IPS-NIHi7 (cell line): Measurements from ENCODE around the gene TP73.

Experiments
- DNase-seq: peaks from one replicate; pipeline ENCODE4 v3.0.0; 2012; ENCODE audit warnings: mixed read lengths; ENCODE audit errors: extremely low spot score

Gene TP73

GRCh38 chr1:3651930-3652547 is at the start of gene TP73:
Gene TP73 (plus strand): TSS chr1:3652516. CDS start chr1:3682366, 29,850 bp downstream.
- peak; percentile 63 for DNase-seq

GRCh38 chr1:3603156-3603555 is 49.2 kb upstream of the TP73 start:
- no peak for DNase-seq

- no peak for DNase-seq
Measured at GRCh38 chr1:3603571-3604467, 48.5 kb upstream of the TP73 start.

- no peak for DNase-seq
Measured at GRCh38 chr1:3604468-3604974, 47.8 kb upstream of the TP73 start.

- DNase-seq = no peak
Measured at GRCh38 chr1:3604997-3605823, 47.1 kb upstream of the TP73 start.

- no peak for DNase-seq
Measured at GRCh38 chr1:3606779-3607702, 45.3 kb upstream of the TP73 start.

- no peak for DNase-seq
Measured at GRCh38 chr1:3607703-3608065, 44.6 kb upstream of the TP73 start.

GRCh38 chr1:3608154-3608553 is 44.2 kb upstream of the TP73 start:
- DNase-seq = no peak

GRCh38 chr1:3609016-3609768 is 43.1 kb upstream of the TP73 start:
- DNase-seq = no peak

- no peak for DNase-seq
Measured at GRCh38 chr1:3609769-3610526, 42.4 kb upstream of the TP73 start.

- DNase-seq = no peak
Measured at GRCh38 chr1:3610527-3611169, 41.7 kb upstream of the TP73 start.

- peak; percentile 99 for DNase-seq
Measured at GRCh38 chr1:3611170-3612019, 40.9 kb upstream of the TP73 start, which contains the start of gene MEGF6. Gene MEGF6 (minus strand): TSS chr1:3611508. CDS start chr1:3611268, 240 bp downstream.

GRCh38 chr1:3612123-3612522 is 40.2 kb upstream of the TP73 start:
- DNase-seq = no peak

- peak; percentile 64 for DNase-seq
Measured at GRCh38 chr1:3614755-3615742, 37.3 kb upstream of the TP73 start.

- no peak for DNase-seq
Measured at GRCh38 chr1:3616861-3617260, 35.5 kb upstream of the TP73 start.

- no peak for DNase-seq
Measured at GRCh38 chr1:3617806-3618345, 34.4 kb upstream of the TP73 start.

GRCh38 chr1:3618531-3618880 is 33.8 kb upstream of the TP73 start:
- DNase-seq = no peak
